ENCODE results near the gene LRRC27.

LRRC27 gene

DNA sequence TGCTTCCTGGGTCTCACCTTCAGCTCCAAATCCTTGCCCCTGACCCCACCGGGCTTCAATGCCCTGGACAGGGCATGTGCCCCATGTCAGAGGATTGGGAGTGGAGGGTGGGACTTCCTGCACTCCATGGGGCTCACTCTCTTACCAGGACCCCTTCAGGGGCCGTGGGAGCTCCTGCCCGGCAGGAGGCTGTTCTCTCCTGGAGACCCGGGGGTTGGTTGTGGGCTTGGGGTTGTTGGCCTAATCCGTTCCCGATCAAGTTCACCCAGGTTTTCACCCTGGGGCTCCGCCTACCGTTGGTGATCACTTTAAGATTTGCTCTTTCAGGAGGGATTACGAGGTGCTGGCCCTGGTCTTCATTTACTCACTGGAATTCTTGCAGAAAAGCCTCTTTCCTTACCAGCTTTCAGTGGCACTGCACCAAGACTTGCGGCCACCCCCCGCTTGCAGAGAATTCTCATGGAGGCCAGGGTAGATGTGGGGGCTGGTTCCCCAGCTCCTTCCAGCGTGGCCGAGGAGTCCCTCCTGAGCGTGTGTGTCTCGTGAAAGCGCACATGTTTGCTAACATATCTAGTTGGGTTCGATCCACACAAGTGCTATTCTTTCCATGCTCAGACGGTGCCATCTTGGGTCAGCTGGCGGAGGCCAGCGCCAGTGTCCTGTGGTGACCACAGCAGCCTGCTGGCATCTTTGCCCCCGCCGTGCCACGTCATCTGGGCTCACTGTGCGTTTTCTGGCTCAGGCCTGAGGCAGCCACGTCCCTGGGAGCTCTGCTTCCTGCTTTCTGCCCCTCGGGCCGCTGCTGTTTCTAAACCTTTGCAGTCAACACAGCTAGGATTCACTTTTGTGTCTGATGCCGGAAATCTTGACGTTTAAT, 80.6 kb downstream of the LRRC27 start:
- H3K4me3 ChIP-seq (ENCODE audit: low read depth, low read length, poor library complexity, severe bottlenecking), result no peak overlapping the region
- H3K36me3 ChIP-seq (ENCODE audit: insufficient read depth, low read length), result no peaks in the 10 kb centered on the region
- H3K4me2 ChIP-seq (ENCODE audit: low read length), result no peak overlapping the region
- H2AFZ ChIP-seq (ENCODE audit: low read length), result no peak overlapping the region
- no peaks in the 10 kb centered on the region for H3K4me1 ChIP-seq (ENCODE audit: insufficient read depth, low read length, severe bottlenecking)
- no peak for TF ChIP-seq EZH2 (IDR thresholded peaks at IDR 0.05; ENCODE audit: borderline replicate concordance, low read length)
- TF ChIP-seq, protein P1, sequence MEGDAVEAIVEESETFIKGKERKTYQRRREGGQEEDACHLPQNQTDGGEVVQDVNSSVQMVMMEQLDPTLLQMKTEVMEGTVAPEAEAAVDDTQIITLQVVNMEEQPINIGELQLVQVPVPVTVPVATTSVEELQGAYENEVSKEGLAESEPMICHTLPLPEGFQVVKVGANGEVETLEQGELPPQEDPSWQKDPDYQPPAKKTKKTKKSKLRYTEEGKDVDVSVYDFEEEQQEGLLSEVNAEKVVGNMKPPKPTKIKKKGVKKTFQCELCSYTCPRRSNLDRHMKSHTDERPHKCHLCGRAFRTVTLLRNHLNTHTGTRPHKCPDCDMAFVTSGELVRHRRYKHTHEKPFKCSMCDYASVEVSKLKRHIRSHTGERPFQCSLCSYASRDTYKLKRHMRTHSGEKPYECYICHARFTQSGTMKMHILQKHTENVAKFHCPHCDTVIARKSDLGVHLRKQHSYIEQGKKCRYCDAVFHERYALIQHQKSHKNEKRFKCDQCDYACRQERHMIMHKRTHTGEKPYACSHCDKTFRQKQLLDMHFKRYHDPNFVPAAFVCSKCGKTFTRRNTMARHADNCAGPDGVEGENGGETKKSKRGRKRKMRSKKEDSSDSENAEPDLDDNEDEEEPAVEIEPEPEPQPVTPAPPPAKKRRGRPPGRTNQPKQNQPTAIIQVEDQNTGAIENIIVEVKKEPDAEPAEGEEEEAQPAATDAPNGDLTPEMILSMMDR (IDR thresholded peaks at IDR 0.05; ENCODE audit: low read length), result no peak
- no peaks in the 10 kb centered on the region for H3K27me3 ChIP-seq (ENCODE audit: insufficient read depth, low read length)
- H3F3A ChIP-seq (ENCODE audit: insufficient read depth, low read length), result no peaks in the 10 kb centered on the region
- H3K79me2 ChIP-seq (ENCODE audit: insufficient read depth, low read length), result no peaks in the 10 kb centered on the region
- H3K9me2 ChIP-seq (ENCODE audit: low read depth, low read length), result no peaks in the 10 kb centered on the region
- no peaks in the 10 kb centered on the region for H4K20me1 ChIP-seq (ENCODE audit: insufficient read depth, low read length)
- H3K9ac ChIP-seq (ENCODE audit: low read length), result no peak overlapping the region
- H3K9me3 ChIP-seq (ENCODE audit: low read length), result no peaks in the 10 kb centered on the region
- H3K27ac ChIP-seq (ENCODE audit: low read depth, low read length, poor library complexity, severe bottlenecking), result no peak overlapping the region

DNA sequence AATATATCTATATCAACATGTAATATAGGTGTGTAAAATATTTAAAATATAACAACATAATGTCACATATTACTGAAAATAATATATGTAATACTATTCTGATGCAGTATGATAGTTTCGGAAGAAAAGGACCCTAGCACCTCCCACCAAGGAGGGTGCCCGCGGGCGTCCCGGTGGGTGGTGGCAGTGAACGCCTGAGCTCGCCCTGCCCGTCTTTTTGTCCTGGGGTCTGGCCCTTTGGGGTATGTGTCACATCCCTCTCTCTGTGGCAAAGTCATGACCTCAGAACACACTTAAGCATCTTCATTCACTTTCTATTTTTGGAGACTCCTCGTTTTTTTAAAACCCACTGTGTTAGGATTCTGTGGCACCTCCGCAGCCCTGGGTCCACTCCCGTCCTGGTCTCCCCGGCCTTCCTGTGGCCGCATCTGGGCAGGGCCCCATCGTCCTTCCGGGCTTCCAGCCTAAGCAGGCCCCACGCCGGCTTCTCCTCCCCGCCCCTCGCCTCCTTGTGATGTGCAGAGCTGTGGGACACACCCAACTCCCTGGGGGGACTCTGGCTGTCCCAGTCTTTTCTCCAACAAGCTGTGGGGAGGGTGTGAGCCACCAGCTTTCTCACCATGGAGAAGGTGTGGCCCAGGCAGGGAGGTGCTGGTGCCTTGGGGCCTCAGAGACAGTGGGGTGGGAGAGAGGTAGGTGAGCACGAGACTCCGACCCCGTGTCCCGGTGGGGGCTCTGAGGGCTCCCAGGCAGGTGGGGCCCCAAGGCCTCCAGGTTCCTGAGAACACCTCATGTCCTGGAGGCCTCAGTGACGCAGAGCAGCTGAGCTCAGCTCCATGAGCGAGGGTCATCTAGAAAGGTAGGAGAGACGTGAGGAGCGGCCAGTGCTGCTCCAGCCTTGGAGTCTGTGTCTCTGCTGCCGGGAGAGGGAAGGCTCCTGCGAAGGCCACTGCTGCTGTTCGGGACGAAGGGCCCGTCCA, 81.5 kb downstream of the LRRC27 start:
- H3K36me3 ChIP-seq (ENCODE audit: insufficient read depth, low read length), result no peaks in the 10 kb centered on the region
- H3K9me2 ChIP-seq (ENCODE audit: low read depth, low read length), result no peaks in the 10 kb centered on the region
- TF ChIP-seq, protein P1 (IDR thresholded peaks at IDR 0.05; ENCODE audit: low read length), result no peak
- no peak for TF ChIP-seq EZH2 (IDR thresholded peaks at IDR 0.05; ENCODE audit: borderline replicate concordance, low read length)
- no peak overlapping the region for H3K4me3 ChIP-seq (ENCODE audit: low read depth, low read length, poor library complexity, severe bottlenecking)
- no peaks in the 10 kb centered on the region for H3K27me3 ChIP-seq (ENCODE audit: insufficient read depth, low read length)
- H3F3A ChIP-seq (ENCODE audit: insufficient read depth, low read length), result no peaks in the 10 kb centered on the region
- no peaks in the 10 kb centered on the region for H3K9me3 ChIP-seq (ENCODE audit: low read length)
- H2AFZ ChIP-seq (ENCODE audit: low read length), result no peak overlapping the region
- H3K9ac ChIP-seq (ENCODE audit: low read length), result no peak overlapping the region
- no peak overlapping the region for H3K4me2 ChIP-seq (ENCODE audit: low read length)
- no peaks in the 10 kb centered on the region for H3K79me2 ChIP-seq (ENCODE audit: insufficient read depth, low read length)
- no peaks in the 10 kb centered on the region for H4K20me1 ChIP-seq (ENCODE audit: insufficient read depth, low read length)
- H3K27ac ChIP-seq (ENCODE audit: low read depth, low read length, poor library complexity, severe bottlenecking), result no peak overlapping the region
- H3K4me1 ChIP-seq (ENCODE audit: insufficient read depth, low read length, severe bottlenecking), result no peaks in the 10 kb centered on the region

DNA sequence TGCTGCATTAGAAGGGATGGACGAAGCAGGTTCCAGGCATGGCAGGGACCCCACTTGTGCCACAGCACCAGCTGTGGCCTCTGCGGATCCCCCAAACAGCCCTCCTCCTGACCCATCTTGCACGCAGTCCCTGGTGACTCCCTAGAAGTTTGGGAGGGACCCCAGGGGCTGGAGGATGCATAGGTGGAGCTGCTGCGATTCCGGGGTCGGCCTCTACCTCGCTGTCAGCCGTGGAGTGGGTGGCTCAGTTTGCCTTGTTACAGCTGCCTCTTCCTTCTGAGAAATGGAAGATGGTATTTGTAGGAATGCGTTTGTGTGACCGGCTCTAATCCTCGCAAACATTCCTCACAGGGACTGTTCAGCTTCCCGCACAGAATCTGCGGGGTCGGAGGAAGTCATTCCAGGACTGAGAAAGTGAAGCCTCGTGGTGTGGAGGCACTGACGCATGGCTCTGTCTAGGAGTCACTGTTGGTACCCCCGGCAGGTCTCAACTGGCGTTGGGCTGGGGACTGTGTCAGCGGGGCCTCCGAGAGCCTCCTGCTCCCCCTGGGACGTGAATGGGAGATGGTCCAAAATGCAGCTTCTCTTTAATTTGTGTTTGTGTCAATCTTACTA, 82.5 kb downstream of the LRRC27 start:
- Histone ChIP-seq H4K20me1 (ENCODE audit: insufficient read depth, low read length) (no peaks in the 10 kb centered on the region), H3K4me3 (ENCODE audit: low read depth, low read length, poor library complexity, severe bottlenecking) (no peak overlapping the region), H3K9me3 (ENCODE audit: low read length) (no peaks in the 10 kb centered on the region), H2AFZ (ENCODE audit: low read length) (no peak overlapping the region), H3K9ac (ENCODE audit: low read length) (no peak overlapping the region), H3K9me2 (ENCODE audit: low read depth, low read length) (no peaks in the 10 kb centered on the region), H3K79me2 (ENCODE audit: insufficient read depth, low read length) (no peaks in the 10 kb centered on the region), H3K27me3 (ENCODE audit: insufficient read depth, low read length) (no peaks in the 10 kb centered on the region), H3K36me3 (ENCODE audit: insufficient read depth, low read length) (no peaks in the 10 kb centered on the region), H3K4me2 (ENCODE audit: low read length) (no peak overlapping the region), H3K27ac (ENCODE audit: low read depth, low read length, poor library complexity, severe bottlenecking) (no peak overlapping the region), H3F3A (ENCODE audit: insufficient read depth, low read length) (no peaks in the 10 kb centered on the region), H3K4me1 (ENCODE audit: insufficient read depth, low read length, severe bottlenecking) (no peaks in the 10 kb centered on the region)
- TF ChIP-seq, protein P1 (IDR thresholded peaks at IDR 0.05; ENCODE audit: low read length), result no peak
- no peak for TF ChIP-seq EZH2 (IDR thresholded peaks at IDR 0.05; ENCODE audit: borderline replicate concordance, low read length)

Data from OCI-LY1 (cell line).